NCI-H345 treated with DMSO at 0.1 percent for 48 hours (cell line): ENCODE data around the gene CSK.

Experiments
- DNase-seq: peaks from one replicate; lab custom pipeline; 2025; ENCODE audit not compliant: unreplicated experiment; lab: John Stamatoyannopoulos, UW

CSK gene

DNA sequence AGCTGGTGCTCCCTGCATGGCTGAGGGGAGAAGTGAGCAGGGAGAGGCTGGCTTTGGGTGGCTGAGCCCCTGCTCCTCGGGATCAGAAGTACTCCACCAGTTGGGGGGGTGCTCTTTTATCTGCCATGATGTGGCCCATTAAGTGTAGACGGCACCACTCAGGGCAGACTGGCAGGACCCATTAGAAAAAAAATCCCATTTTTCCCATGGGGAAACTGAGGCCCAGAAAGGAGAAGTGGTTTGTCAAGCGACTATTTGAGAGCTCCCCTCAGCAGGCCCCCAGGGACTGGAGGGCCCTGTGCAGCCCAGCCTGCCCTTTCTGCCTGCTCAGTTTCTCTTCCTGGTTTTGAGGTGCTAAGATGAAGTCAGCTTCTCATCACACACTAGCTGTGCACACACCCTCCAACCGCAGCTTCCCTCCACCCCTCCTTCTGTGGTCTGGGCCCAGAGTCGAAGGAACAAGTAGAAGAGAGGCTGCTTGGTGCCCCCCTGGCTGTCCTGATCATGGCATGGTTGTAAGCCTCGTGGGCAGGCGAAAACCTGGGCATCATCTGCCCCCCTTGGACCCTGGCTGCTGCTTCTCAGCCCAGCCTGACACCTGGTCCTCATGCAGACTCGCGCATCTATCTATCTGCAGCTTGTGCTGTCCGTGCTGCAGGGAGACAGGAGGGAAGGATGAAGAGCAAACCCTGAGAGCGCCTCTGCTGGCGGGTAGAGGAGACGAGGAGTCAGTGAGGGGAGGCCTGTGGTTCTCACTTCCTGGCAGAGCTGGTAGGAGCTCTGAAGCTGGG lies 5.6 kb downstream of the CSK start:
- DNase-seq = no peak

DNA sequence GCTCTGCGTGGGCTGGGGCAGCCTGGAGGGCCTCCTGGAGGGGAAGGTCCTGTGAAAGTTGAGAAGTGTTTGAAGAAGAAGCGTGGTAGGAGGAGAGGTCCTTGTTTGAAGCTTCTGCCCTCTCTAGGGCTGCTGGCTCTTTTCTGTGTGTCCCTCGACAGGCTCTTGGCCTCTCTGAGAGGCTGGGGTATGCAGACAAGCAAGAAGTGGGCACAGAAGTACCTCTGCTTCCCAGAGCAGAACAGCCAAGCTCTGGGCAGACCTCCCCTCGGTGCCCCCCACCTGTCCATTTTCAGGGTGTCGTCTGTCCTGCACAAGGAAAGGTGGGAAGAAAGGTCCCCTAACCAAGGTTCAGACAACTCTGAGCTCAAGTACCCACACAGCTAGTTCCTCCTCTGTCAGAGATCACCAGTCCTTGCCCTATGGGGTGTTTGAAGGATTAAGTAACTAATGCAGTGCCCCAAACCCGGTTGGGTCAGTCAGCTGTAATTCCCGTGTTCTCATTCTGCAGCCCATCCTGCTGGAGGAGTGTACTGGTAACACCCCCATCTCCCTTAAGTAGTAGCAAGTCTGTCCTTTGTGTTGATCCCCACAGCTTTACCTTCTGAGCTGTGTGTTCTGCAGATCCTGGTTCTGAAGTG lies 6.3 kb downstream of the CSK start:
- DNase-seq = no peak

DNA sequence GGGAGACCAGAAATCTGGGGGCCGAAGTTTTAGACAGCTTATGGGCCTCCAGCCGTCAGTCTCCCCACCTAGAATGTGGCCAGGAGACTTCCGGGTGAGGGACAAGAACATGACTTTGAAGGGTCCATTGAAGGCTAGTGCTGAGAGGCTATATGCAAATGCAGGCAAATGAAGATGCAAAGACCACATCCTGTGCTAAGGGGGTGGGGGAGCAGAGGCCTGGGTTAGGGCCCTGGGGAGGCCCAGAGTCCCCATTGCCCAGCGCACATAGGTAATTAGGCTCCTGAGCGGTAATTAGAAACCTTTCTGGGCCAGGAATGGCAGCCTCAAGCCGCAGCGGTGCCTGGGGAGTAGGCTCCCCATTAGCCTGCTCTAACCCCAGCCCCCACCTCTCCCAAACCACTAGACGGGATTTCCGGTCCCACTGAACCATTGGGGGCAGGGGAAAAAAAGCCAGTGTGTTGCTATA lies 6.8 kb downstream of the CSK start:
- DNase-seq = no peak

DNA sequence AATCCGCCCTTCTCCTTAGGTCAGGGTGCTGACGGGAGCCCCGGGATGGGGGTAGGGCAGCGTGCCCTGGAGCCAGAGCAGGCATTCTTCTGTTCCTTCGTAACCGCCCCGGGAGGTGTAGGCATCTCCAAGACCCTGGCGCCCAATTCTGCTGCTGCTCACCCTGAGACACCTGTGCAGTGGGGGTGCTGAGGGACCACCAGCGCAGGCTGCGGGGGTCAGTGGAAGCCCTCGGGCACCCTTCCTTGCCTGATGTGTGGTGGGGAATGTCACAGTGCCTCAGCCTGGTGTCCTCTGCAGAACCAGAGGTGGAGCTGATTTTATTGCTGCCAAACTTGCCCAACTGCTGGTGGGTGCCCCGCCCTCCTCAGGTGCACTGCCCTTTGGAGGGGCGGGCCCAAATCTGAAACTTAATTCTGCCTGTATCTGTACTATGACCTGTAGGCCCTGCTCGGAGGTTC lies 7.3 kb downstream of the CSK start:
- no peak for DNase-seq

DNA sequence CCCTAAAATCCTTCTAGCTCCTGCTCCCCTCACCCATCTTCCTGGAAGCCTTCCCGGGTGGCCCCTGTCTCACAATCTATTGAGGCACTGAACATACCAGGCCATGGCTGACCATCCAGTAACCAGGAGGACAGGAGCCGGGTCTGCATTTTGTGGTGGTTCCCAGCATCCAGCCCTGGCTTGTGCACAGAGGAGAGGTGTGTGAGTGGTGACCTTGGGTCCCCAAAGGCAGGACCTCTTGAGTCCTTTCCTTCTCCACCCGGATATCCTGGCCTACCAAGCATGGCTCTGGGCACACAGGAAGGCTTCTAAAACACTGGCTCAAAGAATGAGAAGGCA lies 7.8 kb downstream of the CSK start:
- no peak for DNase-seq

DNA sequence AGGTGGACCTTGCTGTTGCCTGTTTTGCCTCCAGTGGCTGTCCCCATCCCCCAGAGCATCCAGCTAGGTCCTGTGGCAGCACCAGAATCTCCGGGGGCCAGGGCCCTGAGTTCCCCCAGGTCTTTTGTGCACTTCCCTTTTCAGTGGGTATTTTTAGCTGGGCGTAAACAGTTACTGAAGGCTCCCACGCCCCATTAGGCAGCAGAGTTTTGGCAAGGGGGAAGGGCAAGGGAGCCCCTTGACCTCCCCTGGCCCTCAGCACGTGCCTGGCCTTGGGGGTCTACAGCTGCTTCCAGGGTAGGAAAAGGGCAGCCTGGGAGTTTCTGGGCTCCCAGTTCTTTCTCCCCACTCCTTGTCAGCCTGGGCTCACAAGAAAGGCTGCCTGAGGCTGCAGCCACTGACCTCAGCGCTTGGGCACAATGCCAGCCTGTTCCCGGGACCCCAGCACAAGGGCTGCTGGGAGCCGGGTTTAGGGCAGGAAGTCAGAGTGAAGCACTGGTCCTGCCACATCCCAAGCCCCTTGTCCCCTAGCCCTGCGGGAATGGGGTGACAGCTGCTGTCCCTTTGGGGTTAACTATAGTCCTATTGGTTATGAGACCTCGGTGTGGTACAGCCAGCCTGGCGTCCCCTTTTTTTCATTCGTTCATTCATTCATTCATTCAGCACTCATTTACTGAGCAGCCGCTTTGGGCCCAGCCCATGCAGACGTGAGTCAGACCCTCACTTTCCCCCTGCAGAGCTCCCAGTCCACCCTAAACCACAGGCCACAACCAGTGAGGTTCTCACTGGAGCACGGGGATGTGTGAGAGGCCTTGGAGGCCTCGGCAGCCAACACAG lies 8.4 kb downstream of the CSK start:
- no peak for DNase-seq

DNA sequence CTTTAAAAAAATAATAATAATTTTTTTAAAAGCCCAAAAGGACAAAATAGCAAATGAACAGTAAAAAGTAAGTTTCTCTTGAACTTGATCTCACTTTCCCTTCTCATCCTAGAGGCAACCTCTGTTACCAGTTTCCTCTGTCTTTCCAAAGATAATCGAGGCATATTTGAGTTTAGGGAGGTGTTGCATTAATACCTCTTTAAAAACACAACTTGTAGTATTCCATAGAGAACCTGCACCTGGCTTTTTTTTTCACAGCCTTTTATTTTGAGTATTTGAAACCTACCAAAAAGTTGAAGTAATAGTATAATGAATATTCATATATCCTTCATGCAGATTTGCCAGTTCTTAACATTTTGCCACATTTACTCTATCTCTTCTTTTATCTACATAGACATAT lies 9.1 kb downstream of the CSK start:
- DNase-seq = no peak

DNA sequence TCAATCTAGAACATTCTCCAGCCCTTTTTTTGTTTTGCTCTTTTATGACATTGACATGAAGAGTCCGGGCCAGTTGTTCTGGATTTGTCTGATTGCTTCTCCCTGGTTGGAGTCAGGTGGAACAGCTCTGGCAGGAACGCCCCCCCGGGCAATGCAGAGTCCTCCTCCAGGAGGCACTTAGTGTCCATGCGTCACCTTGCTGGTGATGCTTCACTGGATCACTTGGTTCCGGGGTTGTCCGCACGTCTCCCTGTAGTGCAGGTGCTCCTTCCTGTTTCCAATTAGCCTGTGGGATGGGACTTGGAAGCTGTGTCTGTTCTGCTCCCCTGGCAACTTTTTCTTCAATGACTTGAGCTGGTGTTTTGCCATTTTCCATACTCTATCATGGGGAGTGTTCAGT lies 9.8 kb downstream of the CSK start:
- no peak for DNase-seq

DNA sequence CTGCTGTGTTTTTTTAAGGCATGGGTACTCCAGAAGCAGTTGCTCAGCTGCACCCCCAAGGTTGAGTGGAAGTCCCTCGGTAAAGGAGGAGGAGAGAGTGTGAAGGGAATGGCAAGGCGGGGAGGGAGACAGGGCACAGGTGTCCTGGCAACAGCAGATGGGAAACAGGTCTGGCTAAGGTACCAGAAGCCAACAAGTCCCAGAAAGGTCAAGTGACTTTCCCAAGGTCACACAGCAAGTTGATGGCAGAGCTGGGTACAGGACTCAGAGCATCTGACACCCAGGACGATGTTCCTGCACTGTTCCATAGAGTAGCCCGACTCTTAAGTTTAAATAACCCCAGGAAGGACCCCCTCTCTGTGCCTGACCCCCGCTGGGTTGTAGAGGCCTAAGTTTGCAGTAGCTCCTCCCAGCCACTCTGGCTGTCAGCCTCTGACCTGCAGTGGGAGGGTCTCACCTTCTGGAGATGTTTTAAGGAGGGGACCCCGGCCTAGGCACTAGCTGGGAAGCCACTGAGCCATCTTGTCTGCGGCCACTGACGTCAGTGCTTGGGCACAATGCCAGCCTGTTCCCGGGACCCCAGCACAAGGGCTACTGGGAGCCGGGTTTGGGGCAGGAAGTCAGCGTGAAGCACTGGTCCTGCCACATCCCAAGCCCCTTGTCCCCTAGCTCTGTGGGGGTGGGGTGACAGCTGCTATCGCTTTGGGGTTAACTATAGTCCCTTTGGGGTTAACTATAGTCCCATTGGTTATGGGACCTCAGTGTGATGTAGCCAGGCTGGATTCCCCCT lies 10.5 kb downstream of the CSK start:
- no peak for DNase-seq

DNA sequence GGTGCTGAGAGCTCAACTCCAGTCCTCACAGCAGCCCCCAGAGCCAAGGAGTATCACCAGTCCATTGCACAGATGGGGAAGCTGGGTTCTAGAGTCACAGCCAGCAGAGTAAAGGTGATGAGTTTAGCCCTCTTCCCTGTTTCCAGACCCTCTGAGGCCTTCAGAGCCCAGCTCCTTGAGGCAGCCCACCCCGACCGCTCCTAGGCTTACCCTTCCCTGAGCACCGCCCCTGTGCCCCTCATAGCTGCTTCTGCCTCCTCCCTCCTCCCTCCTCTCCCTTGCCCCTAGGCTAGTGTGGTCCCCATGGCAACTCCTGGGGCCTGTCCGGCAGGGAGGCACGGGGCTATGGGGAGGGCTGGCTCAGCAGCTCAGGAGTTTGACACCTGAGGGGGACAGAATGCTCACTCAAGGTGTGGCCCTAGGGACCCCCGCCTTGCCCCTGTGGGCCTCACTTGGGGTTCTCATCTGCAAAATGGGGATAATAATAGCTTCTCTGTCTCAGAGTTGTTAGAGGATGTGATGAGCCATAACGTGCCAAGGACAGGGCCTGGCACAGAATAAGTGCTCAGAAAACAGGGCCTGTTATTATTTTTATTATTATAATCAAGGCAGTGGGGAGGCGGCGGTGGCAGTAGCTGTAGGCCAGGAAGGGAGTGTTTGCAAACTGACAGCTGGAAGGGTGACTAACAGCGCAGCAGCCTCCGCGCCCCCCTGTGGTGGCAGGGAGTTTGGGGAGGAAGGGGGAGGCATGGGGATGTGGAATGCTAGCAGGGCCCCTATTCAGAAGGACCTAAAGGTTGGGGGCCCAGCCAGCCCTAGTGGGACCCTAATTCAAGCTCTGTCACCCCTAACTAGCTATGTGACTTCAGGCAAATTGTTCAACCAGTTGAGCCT lies 11.5 kb downstream of the CSK start:
- DNase-seq = no peak

DNA sequence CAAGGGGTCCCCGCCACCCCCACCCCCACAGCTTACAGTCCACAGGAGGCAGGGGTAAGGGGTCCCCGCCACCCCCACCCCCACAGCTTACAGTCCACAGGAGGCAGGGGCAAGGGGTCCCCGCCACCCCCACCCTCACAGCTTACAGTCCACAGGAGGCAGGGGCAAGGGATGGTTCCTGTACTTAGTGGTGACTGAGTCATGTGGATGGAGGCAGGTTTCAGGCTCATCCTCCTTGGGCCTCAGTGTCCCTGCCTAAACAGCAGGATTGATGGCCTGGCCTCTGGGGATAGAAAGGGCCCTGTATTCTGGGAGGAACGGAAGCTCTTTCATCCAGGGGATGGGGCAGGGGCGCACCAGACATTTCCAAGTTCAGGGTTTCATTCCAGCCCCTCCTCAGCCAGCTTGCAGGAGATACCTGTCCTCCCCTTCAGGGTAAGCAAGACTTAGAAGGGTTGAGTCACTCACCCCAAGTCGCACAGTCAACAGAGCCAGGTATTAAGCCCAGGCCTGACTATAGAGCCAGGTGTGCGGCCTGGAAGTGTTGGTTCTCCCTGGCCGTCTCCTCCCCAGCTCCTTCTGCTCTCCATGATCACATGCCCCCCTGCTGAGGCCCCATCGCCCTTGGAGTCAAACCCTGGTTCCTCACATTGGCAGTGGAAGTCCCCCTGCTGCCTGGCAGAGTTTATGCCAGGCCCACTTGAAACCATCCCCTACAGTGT lies 12.5 kb downstream of the CSK start:
- no peak for DNase-seq

DNA sequence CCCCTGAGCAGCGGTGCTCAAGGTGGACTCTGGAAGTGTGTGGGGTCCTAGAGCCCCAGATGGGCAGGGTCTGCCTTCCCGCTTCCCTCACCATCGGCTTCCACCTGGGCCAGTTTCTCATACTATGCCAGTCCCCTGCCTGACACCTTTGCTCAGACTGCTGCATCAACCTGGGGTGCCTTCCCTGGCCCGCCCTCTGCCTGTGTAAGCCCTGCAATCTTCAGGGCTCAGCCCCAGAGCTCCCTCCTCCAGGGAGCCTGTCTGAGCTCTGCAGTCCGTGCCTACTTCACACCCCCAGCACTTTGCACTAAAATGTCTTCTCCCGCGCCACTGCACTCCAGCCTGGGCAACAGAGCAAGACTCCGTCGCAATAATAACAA lies 13.1 kb downstream of the CSK start:
- DNase-seq = no peak

DNA sequence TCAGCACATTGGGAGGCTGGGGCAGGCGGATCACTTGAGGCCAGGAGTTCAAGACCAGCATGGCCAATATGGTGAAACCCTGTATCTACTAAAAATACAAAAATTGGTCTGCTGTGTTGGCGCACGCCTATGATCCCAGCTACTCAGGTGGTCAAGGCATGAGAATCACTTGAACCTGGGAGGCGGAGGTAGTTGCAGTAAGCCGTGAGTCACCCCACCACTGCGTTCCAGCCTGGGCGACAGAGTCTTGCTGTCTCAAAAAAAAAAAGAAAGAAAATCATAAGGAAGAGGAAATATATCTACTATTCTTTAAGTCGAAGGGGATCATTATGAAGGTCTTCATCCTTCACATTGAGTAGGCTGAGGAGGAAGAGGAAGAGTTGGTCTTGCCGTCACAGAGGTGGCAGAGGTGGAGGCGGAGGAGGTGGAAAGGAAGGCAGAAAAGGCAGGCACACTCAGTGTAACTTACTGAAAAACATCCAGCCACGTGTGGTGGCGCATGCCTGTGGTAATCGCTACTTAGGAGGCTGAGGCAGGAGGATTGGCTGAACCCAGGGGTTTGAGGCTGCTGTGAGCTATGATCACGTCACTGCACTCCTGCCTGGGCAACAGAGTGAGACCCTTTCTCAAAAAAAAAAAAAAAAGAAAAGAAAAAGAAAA lies 14.2 kb downstream of the CSK start:
- no peak for DNase-seq

DNA sequence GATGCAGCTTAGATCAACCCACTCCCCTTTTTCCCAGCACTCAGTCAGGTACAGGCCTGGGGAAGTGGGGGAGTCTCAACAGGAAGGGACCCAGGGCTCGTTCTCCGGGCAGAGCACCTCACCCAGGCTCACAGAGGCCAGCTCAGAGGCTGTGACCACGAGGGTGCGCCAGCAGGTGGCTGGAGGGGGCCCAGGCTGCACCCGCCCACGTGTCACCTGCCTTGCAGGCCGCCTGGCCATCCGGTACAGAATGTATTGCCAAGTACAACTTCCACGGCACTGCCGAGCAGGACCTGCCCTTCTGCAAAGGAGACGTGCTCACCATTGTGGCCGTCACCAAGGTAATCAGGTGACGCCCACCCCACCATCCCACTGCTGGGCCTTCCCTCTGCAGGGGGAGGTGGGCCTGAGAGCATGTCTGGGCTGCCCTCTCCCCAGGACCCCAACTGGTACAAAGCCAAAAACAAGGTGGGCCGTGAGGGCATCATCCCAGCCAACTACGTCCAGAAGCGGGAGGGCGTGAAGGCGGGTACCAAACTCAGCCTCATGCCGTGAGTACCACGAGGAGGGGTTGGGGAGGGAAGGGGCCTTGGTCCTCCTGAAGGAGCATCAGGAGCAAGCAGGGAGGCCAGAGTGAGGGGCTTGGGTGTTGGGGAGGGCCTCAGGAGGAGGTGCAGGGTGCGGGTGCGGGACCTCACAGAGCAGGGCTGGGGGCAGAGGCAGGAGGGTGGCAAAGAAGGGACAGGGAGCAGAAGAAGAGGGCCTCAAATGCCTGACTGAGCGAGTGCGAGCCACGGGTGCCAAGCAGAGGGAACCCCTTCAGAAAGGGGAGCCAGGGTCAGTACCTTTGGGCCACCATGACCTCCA lies 16.7 kb downstream of the CSK start:
- DNase-seq = no peak

DNA sequence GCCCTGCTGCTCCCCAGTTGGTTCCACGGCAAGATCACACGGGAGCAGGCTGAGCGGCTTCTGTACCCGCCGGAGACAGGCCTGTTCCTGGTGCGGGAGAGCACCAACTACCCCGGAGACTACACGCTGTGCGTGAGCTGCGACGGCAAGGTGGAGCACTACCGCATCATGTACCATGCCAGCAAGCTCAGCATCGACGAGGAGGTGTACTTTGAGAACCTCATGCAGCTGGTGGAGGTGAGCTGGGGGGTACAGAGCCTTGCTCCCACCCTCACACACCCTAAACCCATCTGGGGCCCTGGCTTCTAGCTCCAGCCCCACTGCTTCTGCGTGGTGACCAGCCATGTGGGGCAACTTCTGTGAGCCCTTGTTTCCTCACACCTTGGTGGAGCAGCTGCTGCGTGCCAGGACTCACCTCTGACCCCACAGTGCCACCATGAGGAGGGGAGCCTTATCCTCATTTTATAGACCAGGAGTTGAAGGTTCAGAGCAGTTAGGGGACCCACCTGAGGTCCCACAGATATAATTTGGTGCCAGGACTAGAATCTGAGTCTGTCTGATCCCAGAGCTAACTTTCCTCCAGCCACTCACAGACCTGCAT lies 17.5 kb downstream of the CSK start:
- DNase-seq = no peak

DNA sequence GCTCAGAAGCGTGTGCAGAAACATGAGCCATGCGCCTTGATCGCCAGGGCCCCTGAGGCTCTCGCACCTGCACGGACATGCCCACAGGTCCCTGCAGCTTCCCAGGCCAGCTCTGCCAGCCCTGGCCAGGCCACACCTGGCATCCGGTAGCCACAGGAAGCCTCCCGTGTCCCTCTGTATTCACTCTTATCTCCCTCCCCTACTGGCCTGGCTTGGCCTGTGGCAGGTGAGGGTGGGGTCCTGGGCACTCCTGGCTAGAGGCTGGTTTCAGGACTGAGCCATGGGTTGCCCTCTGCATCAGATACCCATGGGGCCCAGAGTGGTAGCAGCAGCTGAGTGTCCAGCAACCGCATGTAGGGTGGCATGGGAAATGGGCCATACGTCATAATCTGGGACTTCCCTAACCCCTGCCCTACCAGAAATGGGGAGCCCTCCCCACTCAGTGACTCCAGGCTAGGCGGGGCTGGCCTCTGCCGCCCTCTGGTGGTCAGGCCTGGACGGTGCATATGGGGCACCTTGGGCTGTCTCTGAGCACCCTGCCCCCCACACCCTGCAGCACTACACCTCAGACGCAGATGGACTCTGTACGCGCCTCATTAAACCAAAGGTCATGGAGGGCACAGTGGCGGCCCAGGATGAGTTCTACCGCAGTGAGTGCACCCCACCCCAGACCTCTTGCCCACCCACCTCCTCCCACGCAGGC lies 18.1 kb downstream of the CSK start:
- peak; percentile 21 for DNase-seq

DNA sequence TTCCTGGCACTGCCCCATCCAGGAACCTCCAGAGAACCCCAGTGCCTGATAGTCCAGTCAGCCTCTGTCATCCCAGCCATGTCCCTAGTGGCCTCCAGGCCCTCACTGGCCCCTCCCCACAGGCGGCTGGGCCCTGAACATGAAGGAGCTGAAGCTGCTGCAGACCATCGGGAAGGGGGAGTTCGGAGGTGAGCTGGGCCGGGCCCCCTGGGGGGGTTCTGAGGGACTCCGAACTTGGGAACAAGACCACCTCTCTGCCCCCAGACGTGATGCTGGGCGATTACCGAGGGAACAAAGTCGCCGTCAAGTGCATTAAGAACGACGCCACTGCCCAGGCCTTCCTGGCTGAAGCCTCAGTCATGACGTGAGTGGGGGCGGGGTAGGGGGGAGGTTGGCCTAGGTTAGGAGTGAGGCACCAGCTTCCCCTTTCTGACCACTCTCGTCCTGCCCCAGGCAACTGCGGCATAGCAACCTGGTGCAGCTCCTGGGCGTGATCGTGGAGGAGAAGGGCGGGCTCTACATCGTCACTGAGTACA lies 18.7 kb downstream of the CSK start:
- DNase-seq = no peak
